ENCODE results near the gene OR2M3.

- no peak for TF ChIP-seq CTCF (IDR thresholded peaks at IDR 0.05; ENCODE audit: low read length)
- no peak for TF ChIP-seq EZH2 (IDR thresholded peaks at IDR 0.05; ENCODE audit: borderline replicate concordance, low read length)
Observed at GRCh38 chr1:248229360-248229908, 32.4 kb downstream of the OR2M3 start.

Data from OCI-LY1 (cell line).